ENCODE data around the gene ME2. TPM values are rescaled to one million over a fixed set of nuclear protein-coding genes. Genes with fewer than 3 reads are reported as not detected.

ME2 gene
- total RNA-seq, 1 experiment from 2014 or later: 49.0 TPM

- POLR2A ChIA-PET: no interaction called here
- Histone ChIP-seq H4K20me1 (ENCODE audit: insufficient read depth) (no peaks in the 10 kb centered on the region), H2AFZ (ENCODE audit: low read depth, low read length, poor library complexity, severe bottlenecking) (no peak overlapping the region), H3K79me2 (ENCODE audit: insufficient read depth, low read length) (no peaks in the 10 kb centered on the region), H3K27ac (ENCODE audit: low read depth, low read length) (no peak overlapping the region), H3K9ac (ENCODE audit: low read length) (no peak overlapping the region), H3K36me3 (ENCODE audit: control insufficient read depth in 1 of 2, insufficient read depth in 2 of 2, low read length in 2 of 2) (peaks cover 4 to 12% of the 10 kb centered on the region in 2 experiments; a peak in 2 of 4 replicates), H3K9me2 (ENCODE audit: insufficient read depth) (no peaks in the 10 kb centered on the region), H3K4me1 (ENCODE audit: control insufficient read depth in 1 of 2, insufficient read depth in 2 of 2, low read length in 2 of 2) (peaks cover 2 to 9% of the 10 kb centered on the region in 2 experiments; a peak in 1 of 4 replicates), H3K4me2 (ENCODE audit: low read length) (no peak overlapping the region), H3K27me3 (ENCODE audit: insufficient read depth, low read length) (no peaks in the 10 kb centered on the region), H3K9me3 (ENCODE audit: control insufficient read depth in 1 of 2, insufficient read depth in 1 of 2, low read depth in 1 of 2, low read length in 2 of 2) (no peaks in the 10 kb centered on the region), H3K4me3 (replicated peaks in 1 of 2; ENCODE audit: low read depth in 1 of 2, low read length in 2 of 2) (no peak overlapping the region)
- DNase-seq (ENCODE audit: low read depth, low spot score): no peak
- ATAC-seq: no peak
- CTCF ChIA-PET: no interaction called here
- RAD21 ChIA-PET (ENCODE audit: low non-redundant PET in 1 of 2, low total read pairs in 2 of 2, uncharacterized antibody in 2 of 2, unreplicated experiment in 2 of 2): no interaction called here
- intact Hi-C loops (cut with micrococcal nuclease): no loop called here
- BruUV-seq (replicated peaks): no TSS peak
- TF ChIP-seq CEBPB (IDR thresholded peaks at IDR 0.05; ENCODE audit: low read depth) (no peak), FOSL1 (IDR thresholded peaks at IDR 0.05; ENCODE audit: low read depth) (no peak), ZNF274 (IDR thresholded peaks at IDR 0.05; ENCODE audit: low read depth, low read length) (no peak), EGR1 (IDR thresholded peaks at IDR 0.05; ENCODE audit: low read depth) (no peak), POLR2AphosphoS5 (IDR thresholded peaks at IDR 0.05; ENCODE audit: low read depth, low read length) (no peak), CTCF (IDR thresholded peaks at IDR 0.05 in 2 of 3, conservative IDR thresholded peaks at IDR 0.05 in 1 of 3; ENCODE audit: borderline replicate concordance in 1 of 3, insufficient read depth in 1 of 3, low read depth in 2 of 3, low read length in 2 of 3) (no peak)
These were observed 102.5 kb downstream of the ME2 start for GRCh38 chr18:50981381-50981780.

GRCh38 chr18:50982086-50982801, 103.3 kb downstream of the ME2 start:
- no peak for ATAC-seq
- TF ChIP-seq CEBPB (IDR thresholded peaks at IDR 0.05; ENCODE audit: low read depth): no peak
- TF ChIP-seq CTCF (IDR thresholded peaks at IDR 0.05 in 2 of 3, conservative IDR thresholded peaks at IDR 0.05 in 1 of 3; ENCODE audit: borderline replicate concordance in 1 of 3, insufficient read depth in 1 of 3, low read depth in 2 of 3, low read length in 2 of 3): no peak
- no peak for TF ChIP-seq FOSL1 (IDR thresholded peaks at IDR 0.05; ENCODE audit: low read depth)
- TF ChIP-seq SP1 (IDR thresholded peaks at IDR 0.05; ENCODE audit: low read depth): no peak
- TF ChIP-seq ZNF274 (IDR thresholded peaks at IDR 0.05; ENCODE audit: low read depth, low read length): no peak
- no peak for TF ChIP-seq ZBTB33 (IDR thresholded peaks at IDR 0.05; ENCODE audit: extremely low read depth, insufficient replicate concordance, low read length)
- no peak for TF ChIP-seq POLR2A (IDR thresholded peaks at IDR 0.05; ENCODE audit: borderline replicate concordance, extremely low read depth, insufficient read depth, insufficient read length)

More at GRCh38 chr18:50982086-50982801, 103.3 kb downstream of the ME2 start:
- Histone ChIP-seq H3K27me3 (ENCODE audit: insufficient read depth, low read length) (no peaks in the 10 kb centered on the region), H4K20me1 (ENCODE audit: insufficient read depth) (no peaks in the 10 kb centered on the region), H3K27ac (ENCODE audit: low read depth, low read length) (no peak overlapping the region), H3K9me2 (ENCODE audit: insufficient read depth) (no peaks in the 10 kb centered on the region), H3K9ac (ENCODE audit: low read length) (no peak overlapping the region), H3K79me2 (ENCODE audit: insufficient read depth, low read length) (no peaks in the 10 kb centered on the region), H2AFZ (ENCODE audit: low read depth, low read length, poor library complexity, severe bottlenecking) (no peak overlapping the region), H3K9me3 (ENCODE audit: control insufficient read depth in 1 of 2, insufficient read depth in 1 of 2, low read depth in 1 of 2, low read length in 2 of 2) (no peaks in the 10 kb centered on the region), H3K4me2 (ENCODE audit: low read length) (no peak overlapping the region), H3K36me3 (ENCODE audit: control insufficient read depth in 1 of 2, insufficient read depth in 2 of 2, low read length in 2 of 2) (peaks cover 4 to 5% of the 10 kb centered on the region in 2 experiments; a peak in 2 of 4 replicates), H3K4me3 (replicated peaks in 1 of 2; ENCODE audit: low read depth in 1 of 2, low read length in 2 of 2) (no peak overlapping the region), H3K4me1 (ENCODE audit: control insufficient read depth in 1 of 2, insufficient read depth in 2 of 2, low read length in 2 of 2) (peaks cover 2 to 13% of the 10 kb centered on the region in 2 experiments; a peak in 1 of 4 replicates)
- CTCF ChIA-PET: no interaction called here
- no peak for DNase-seq (ENCODE audit: low read depth, low spot score)
- RAD21 ChIA-PET (ENCODE audit: low non-redundant PET in 1 of 2, low total read pairs in 2 of 2, uncharacterized antibody in 2 of 2, unreplicated experiment in 2 of 2): no interaction called here
- POLR2A ChIA-PET: no interaction called here
- intact Hi-C loops (cut with micrococcal nuclease): no loop called here
- no TSS peak for BruUV-seq (replicated peaks)

All from HCT116 (cell line).